Activated CD8-positive, alpha-beta memory T cell treated with anti-CD3 and anti-CD28 coated beads for 48 hours (primary cell): Measurements from ENCODE around the gene SRF.

Experiments
- DNase-seq, 3 experiments: peaks; one replicate each; pipeline ENCODE4 v3.0.0-alpha.2; 2020; ENCODE audit warnings: low read depth in 2 of 3, low spot score in 2 of 3

The SRF gene

DNA sequence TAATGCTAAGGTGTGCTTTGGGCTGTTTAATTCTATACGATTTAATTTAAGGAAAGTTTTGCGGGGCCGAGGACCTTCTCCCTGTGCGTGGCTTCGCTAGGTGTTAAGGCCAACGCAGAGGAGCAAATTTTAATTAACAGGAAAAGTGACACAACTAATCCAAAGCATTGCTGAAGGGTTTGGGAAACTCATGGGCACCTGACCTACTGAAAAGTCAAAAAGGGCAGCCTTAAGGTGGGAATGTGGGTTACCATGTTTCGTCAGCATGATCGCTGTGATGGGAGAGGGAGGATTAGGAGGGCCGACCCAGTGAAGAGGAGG is 10.5 kb downstream of the SRF start:
- DNase-seq, result no peak

DNA sequence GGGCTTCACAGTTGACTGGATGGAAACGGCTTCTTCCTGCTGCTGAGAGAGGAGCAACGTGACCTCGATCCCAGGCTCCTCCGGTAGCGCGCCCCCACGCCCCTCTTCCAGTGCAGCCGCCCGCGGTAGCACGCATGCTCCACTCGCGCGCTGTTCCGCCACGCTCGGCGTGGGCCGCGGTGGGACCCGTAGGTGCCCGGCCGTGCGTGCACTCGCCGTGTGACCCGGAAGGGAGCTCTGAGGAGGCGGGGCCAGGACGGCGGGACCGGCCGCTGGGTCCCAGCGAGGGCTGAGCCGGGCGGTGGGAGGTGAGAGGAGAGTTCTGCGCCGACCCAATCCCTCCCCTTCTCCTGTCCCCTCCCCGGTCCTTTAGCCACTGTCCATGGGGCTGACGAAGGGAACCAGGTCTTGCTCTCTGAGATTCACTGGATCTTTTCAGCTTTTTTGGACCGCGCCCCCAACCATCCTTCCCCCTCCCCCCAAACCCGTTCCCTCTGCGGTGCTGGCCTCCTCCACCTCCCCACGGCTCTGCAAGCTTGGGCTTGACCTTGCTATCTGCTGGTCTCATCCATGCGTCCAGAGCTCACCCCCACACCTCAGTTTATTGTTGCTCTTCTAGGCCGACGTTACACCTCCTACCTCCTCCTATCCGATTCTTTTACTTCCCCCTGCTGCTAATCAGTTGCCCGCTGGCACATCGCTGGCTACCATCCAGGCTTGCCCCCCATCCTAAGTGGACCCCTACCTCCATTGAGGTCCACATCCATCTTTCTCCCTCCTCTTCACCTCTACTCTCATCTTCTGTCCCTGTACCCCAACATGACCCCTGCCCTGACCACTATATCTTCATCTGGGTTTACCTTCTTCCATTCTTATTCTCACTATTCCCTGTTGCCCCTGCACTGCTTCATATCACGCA is 11.1 kb downstream of the SRF start, which contains the start of gene CUL9:
Gene CUL9, plus strand, starts transcription at position 255 of the 919 bp plus-strand sequence. CDS start 2,115 bp downstream, outside the sequence.
- peak; percentile 52 to 67 (median 58) for DNase-seq

- DNase-seq, result no peak
Measured at GRCh38 chr6:43183441-43183840, 12.4 kb downstream of the SRF start.

DNA sequence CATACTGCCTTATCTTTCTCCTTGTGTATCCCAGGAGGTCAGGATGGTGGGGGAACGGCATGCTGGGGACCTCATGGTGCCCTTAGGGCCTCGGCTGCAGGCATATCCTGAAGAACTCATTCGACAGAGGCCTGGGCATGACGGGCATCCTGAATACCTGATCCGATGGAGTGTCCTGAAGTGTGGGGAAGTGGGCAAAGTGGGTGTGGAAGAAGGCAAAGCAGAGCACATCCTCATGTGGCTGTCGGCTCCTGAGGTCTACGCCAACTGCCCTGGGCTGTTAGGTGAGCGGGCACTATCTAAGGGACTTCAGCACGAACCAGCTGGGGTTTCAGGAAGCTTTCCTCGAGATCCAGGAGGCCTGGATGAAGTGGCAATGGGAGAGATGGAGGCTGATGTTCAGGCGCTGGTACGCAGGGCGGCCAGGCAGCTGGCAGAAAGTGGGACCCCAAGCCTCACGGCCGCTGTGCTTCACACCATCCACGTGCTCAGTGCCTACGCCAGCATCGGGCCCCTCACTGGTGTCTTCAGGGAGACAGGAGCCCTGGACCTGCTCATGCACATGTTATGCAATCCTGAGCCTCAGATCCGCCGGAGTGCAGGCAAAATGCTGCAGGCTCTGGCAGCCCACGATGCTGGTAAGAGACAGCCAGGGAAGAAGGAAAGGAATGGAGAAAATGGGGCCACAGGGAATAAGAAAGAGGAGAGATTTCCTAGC is 13.4 kb downstream of the SRF start:
- no peak for DNase-seq

DNA sequence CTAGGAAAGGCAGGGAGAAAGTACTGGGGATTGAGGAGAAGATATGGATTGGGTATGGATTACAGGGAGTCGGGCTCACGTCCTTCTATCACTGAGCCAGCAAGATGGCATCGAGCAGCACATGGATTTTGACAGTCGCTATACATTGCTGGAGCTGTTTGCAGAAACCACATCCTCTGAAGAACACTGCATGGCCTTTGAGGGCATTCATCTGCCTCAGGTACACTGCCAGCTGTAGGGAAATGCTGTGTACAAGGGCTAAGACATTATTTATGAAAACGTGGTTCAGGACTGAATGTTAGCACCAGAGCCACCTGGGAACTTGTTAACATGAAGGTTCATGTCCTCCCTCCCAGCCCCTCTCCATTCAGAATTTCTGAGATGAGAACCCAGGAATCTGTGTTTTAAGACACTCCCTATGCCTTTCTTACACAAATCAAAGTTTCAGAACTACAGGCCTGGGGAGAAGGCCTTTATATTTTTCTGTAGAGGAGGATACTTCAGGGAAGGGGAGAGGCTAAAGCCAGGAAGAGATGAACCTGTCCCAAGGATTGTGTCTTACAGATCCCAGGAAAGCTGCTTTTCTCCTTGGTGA is 14.4 kb downstream of the SRF start:
- no peak for DNase-seq

DNA sequence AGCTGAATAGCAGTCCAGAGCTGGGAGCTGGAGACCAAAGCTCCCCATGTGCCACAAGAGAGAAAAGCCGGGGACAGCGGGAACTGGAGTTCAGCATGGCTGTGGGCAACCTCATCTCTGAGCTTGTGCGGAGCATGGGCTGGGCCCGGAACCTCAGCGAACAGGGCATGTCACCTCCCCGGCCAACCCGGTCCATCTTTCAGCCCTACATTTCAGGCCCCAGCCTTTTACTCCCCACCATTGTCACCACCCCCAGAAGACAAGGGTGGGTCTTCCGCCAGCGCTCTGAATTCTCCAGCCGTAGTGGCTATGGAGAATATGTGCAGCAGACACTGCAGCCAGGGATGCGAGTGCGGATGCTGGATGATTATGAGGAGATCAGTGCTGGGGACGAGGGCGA is 14.9 kb downstream of the SRF start:
- DNase-seq, result no peak

DNA sequence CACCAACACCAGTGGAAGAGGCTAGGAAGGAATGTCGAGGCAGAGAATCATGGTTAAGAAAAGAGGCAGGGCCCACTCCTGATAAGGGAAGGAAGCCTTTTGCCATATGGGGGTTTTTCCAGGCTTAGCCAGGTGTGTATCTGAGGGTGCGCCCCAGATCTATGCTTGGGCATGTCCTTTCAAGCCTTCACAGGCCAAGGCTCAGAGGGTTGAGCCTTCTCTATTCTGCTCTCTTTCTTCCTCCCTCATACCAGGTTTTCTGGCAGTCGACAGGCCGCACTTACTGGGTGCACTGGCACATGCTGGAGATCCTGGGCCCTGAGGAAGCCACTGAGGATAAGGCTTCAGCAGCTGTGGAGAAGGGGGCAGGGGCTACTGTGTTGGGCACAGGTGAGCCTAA is 15.6 kb downstream of the SRF start:
- DNase-seq, result no peak

- DNase-seq, result no peak
Measured at GRCh38 chr6:43187821-43188220, 16.8 kb downstream of the SRF start.

DNA sequence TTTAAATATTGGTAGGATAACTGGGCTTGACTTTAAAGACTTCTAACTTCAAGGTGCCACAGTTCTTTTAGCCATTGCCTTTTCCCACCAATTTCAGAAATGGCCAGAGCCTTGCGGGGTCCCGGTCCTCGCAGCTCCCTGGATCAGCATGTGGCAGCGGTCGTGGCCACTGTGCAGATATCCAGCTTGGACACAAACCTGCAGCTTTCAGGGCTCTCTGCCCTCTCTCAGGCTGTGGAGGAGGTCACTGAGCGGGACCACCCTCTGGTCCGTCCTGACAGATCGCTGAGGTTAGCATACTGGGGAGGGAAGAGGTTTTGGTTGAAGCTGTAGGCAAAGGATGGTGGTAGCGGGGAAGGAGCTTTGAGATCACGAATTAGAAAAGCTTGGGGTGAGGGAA is 17.4 kb downstream of the SRF start:
- DNase-seq, result no peak

DNA sequence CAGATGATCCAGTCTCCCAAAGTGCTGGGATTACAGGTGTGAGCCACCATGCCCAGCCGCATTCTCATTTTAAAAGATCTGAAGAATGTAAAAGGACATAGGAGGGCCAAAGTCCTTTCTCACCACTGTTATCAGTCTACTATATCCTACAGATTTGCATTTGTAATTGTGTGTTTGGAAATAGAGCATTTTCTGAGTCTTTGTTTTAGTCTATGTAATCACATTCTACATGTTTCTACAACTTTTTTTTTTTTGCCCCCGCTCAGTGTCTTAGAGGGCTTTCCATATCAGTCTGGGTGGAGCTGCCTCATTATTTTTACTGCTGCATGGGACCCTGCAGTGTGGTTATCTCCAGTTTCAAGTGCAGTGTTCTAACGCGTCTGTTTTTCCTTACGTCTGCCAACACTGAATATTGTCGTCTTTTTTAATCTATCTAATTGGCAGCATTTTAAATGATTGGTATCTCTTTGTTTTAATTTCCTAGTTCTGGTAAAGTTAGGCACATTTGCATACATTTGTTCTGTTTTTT is 18.8 kb downstream of the SRF start:
- DNase-seq, result no peak

- no peak for DNase-seq
Measured at GRCh38 chr6:43192911-43193310, 21.8 kb downstream of the SRF start.

DNA sequence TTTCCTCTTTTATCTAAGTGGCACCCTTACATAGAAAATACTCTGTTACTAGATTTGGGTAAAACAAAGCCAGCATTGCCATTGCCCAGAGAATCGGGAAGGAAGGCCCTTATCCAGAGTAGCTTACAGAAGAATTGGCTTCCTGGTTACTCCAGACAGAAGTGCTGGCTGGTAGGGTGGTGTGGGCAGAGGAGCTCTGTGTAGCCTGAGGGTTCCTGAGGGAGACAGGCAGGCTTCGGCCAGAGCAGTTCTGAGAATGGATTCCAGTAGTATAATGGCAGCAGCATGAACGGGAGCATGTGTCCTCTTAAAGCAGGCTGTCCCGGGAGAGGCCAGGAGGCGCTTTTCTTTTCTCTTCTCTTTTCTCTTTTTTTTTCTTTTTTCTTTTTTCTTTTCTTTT is 22.9 kb downstream of the SRF start:
- DNase-seq, result no peak

DNA sequence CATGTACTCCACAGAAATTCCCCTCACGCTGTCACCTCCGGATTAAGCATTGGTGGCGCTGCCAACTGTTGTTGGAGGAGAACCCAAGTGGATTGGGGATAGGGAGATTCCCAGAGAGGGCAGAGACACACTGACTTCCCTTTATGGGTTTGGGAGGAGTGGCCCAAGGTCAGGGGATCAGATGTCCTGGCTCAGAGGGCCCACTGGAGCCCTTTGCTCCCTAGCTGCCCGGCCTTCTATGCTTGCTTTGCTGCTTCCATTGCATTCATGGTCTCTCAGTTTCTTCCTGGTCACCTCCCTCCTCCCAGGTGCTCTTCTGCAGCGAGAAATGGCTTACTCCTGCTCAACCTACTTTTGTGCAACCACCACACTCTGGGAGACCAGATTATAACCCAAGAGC is 25.3 kb downstream of the SRF start:
- no peak for DNase-seq

DNA sequence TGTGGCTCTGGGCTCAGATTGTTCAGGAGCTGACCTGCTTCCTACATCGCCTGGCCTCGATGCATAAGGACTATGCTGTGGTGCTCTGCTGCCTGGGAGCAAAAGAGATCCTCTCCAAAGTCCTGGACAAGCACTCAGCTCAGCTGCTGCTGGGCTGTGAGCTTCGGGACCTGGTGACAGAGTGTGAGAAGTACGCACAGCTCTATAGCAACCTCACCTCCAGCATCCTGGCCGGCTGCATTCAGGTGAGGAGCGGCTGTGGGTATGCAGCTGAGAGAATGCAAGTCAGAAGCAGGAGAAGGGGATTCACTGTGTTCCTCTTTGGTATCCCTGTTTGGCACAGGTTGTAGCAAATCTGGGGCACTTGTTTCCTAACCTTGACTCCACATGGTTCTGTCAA is 28.8 kb downstream of the SRF start:
- DNase-seq, result no peak

- no peak for DNase-seq
Measured at GRCh38 chr6:43200541-43200940, 29.5 kb downstream of the SRF start.

GRCh38 chr6:43202451-43202850 is 31.4 kb downstream of the SRF start:
- no peak for DNase-seq

- no peak for DNase-seq
Measured at GRCh38 chr6:43203029-43203717, 32.1 kb downstream of the SRF start.

DNA sequence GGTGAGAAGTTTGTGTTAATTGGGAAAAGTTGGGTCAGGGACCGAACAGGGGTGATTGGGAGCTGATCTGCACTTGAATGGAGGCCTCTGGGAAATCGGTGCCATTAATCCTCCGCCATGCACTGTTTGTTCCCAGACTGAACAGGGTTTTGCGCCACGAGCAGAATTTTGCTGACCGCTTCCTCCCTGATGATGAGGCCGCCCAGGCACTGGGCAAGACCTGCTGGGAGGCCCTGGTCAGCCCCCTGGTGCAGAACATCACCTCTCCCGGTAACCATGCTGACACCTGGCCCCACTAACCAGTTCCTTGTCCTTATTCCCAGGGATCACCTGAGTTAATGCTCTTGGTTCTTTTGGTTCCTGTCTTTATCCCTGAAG is 32.6 kb downstream of the SRF start:
- no peak for DNase-seq

- DNase-seq, result no peak
Measured at GRCh38 chr6:43204271-43205105, 33.4 kb downstream of the SRF start.

GRCh38 chr6:43205849-43206248 is 34.8 kb downstream of the SRF start:
- no peak for DNase-seq
